GM23338 (cell line): Measurements from ENCODE around the gene GAK. TPM values are rescaled to one million over a fixed set of nuclear protein-coding genes. Genes with fewer than 3 reads are reported as not detected.

Source experiments
- ATAC-seq: fragments of 200-7000 bp; cut with Tn5 transposase; 3 replicates; pipeline ENCODE4 v1.9.1; 2020
- DNase-seq: peaks from one replicate; pipeline ENCODE4 v3.0.0-alpha.2; 2015; ENCODE audit warnings: low spot score
- H2AFZ ChIP-seq: fragments of 200-600 bp; sonication (generic); 2 replicates; pipeline ENCODE4 v1.8.0; 2016; ENCODE audit warnings: antibody characterized with exemption, mild to moderate bottlenecking, moderate library complexity
- H3F3A ChIP-seq: fragments of 200-600 bp; sonication (generic); replicated peaks from 2 replicates; pipeline ENCODE4 v1.8.0; 2017; ENCODE audit warnings: antibody characterized with exemption, mixed run types, low read depth
- H3K27ac ChIP-seq: fragments of 200-600 bp; sonication (generic); 2 replicates; pipeline ENCODE4 v1.6.1; 2016; ENCODE audit warnings: low read depth
- H3K27me3 ChIP-seq: fragments of 200-600 bp; sonication (generic); 2 replicates; pipeline ENCODE4 v1.8.0; 2016; ENCODE audit warnings: mild to moderate bottlenecking, mixed run types, moderate library complexity; ENCODE audit not compliant: insufficient read depth
- H3K36me3 ChIP-seq: fragments of 200-600 bp; sonication (generic); 2 replicates; pipeline ENCODE4 v1.8.0; 2016; ENCODE audit warnings: mild to moderate bottlenecking; ENCODE audit not compliant: insufficient read depth
- H3K4me1 ChIP-seq: fragments of 200-600 bp; sonication (generic); 2 replicates; pipeline ENCODE4 v1.8.0; 2016; ENCODE audit warnings: mild to moderate bottlenecking, moderate library complexity; ENCODE audit not compliant: insufficient read depth
- H3K4me2 ChIP-seq: fragments of 200-600 bp; sonication (generic); 2 replicates; pipeline ENCODE4 v1.7.1; 2017; ENCODE audit warnings: mixed run types
- H3K4me3 ChIP-seq: fragments of 200-600 bp; sonication (generic); 2 replicates; pipeline ENCODE4 v1.6.1; 2016; ENCODE audit warnings: mixed run types
- H3K79me2 ChIP-seq: fragments of 200-600 bp; sonication (generic); replicated peaks from 2 replicates; pipeline ENCODE4 v1.8.0; 2017; ENCODE audit warnings: mild to moderate bottlenecking; ENCODE audit not compliant: insufficient read depth
- H3K9me2 ChIP-seq: fragments of 200-600 bp; sonication (generic); 2 replicates; pipeline ENCODE4 v1.8.0; 2017; ENCODE audit not compliant: insufficient read depth
- H4K20me1 ChIP-seq: fragments of 200-600 bp; sonication (generic); replicated peaks from 2 replicates; pipeline ENCODE4 v1.8.0; 2017; ENCODE audit warnings: mild to moderate bottlenecking; ENCODE audit not compliant: insufficient read depth
- H3K27ac Mint-ChIP-seq: 2 replicates; pipeline ENCODE4 v1.8.0; 2020; ENCODE audit warnings: inconsistent platforms, mild to moderate bottlenecking, moderate library complexity, mixed read lengths
- H3K27me3 Mint-ChIP-seq: 3 replicates; pipeline ENCODE4 v1.8.0; 2022; ENCODE audit warnings: low read depth, mild to moderate bottlenecking, moderate library complexity, mixed read lengths, inconsistent platforms; ENCODE audit not compliant: insufficient read depth, poor library complexity
- H3K36me3 Mint-ChIP-seq: 3 replicates; pipeline ENCODE4 v1.8.0; 2021; ENCODE audit warnings: low read depth, mild to moderate bottlenecking, inconsistent platforms, moderate library complexity, mixed read lengths
- H3K4me1 Mint-ChIP-seq: 3 replicates; pipeline ENCODE4 v1.8.0; 2020; ENCODE audit warnings: mild to moderate bottlenecking, inconsistent platforms, mixed read lengths
- H3K4me3 Mint-ChIP-seq: 3 replicates; pipeline ENCODE4 v1.8.0; 2021; ENCODE audit warnings: moderate library complexity, mild to moderate bottlenecking, inconsistent platforms, mixed read lengths
- H3K9me3 Mint-ChIP-seq: 3 replicates; pipeline ENCODE4 v1.8.0; 2020; ENCODE audit warnings: moderate library complexity, mild to moderate bottlenecking, inconsistent platforms, mixed read lengths
- CREB1 ChIP-seq: fragments of 250-450 bp; sonication (Bioruptor Pico); IDR thresholded peaks from 2 replicates; pipeline ENCODE4 v1.5.0; 2020; ENCODE audit warnings: low read depth, mild to moderate bottlenecking, moderate library complexity
- ETS1 ChIP-seq: IDR thresholded peaks from 2 replicates; pipeline ENCODE4 v1.6.1; 2016; ENCODE audit warnings: antibody characterized with exemption
- EZH2 ChIP-seq: fragments of 200-600 bp; sonication (generic); IDR thresholded peaks from one replicate; pipeline ENCODE4 v1.8.0; 2017; ENCODE audit warnings: antibody characterized with exemption, mild to moderate bottlenecking, low read depth; ENCODE audit not compliant: unreplicated experiment
- EZH2phosphoT487 ChIP-seq: fragments of 200-600 bp; sonication (generic); IDR thresholded peaks from one replicate; pipeline ENCODE4 v1.8.1; 2018; ENCODE audit warnings: antibody characterized with exemption; ENCODE audit not compliant: unreplicated experiment
- JUNB ChIP-seq: IDR thresholded peaks from one replicate; pipeline ENCODE4 v1.6.1; 2016; ENCODE audit warnings: antibody characterized with exemption; ENCODE audit not compliant: unreplicated experiment
- NANOG ChIP-seq: IDR thresholded peaks from 2 replicates; pipeline ENCODE4 v1.6.1; 2016; ENCODE audit warnings: antibody characterized with exemption, borderline replicate concordance
- POLR2AphosphoS5 ChIP-seq: IDR thresholded peaks from 2 replicates; pipeline ENCODE4 v1.6.1; 2016; ENCODE audit warnings: antibody characterized with exemption, low read depth
- STAT1 ChIP-seq: IDR thresholded peaks from one replicate; pipeline ENCODE4 v1.6.1; 2016; ENCODE audit warnings: antibody characterized with exemption; ENCODE audit not compliant: unreplicated experiment
- ZNF114 ChIP-seq: fragments of 250-450 bp; sonication (Bioruptor Pico); IDR thresholded peaks from 2 replicates; pipeline ENCODE4 v1.5.0; 2020; ENCODE audit warnings: mild to moderate bottlenecking, moderate library complexity
- ZNF331 ChIP-seq: fragments of 250-450 bp; sonication (Bioruptor Pico); IDR thresholded peaks from 2 replicates; pipeline ENCODE4 v1.5.0; 2020; ENCODE audit warnings: low read depth, mild to moderate bottlenecking, moderate library complexity
- ZNF462 ChIP-seq: fragments of 250-450 bp; sonication (Bioruptor Pico); IDR thresholded peaks from 2 replicates; pipeline ENCODE4 v1.5.0; 2020; ENCODE audit warnings: mild to moderate bottlenecking, moderate library complexity
- polyA plus RNA-seq: library from polyadenylated mRNA; unstranded; fragments of >200 nt; fragmentation: Nextera tagmentation; extraction: Ambion mirVana; gene quantifications from 2 replicates; pipeline ENCODE4 v1.2.1, GENCODE V29; 2016
- total RNA-seq: library from RNA; depleted of rRNA; stranded (reverse); fragments of >200 nt; shearing (Covaris generic); gene quantifications from 2 replicates; pipeline ENCODE4 v1.2.3, GENCODE V29; 2014
- TF ChIP-seq, protein P1 (sequence below): IDR thresholded peaks from one replicate; pipeline ENCODE4 v1.6.1; 2018; ENCODE audit warnings: antibody characterized with exemption; ENCODE audit not compliant: unreplicated experiment
- TF ChIP-seq, protein P2 (sequence below), 2 experiments: fragments of 200-600 bp in 1 of 2; sonication (generic) in 1 of 2; conservative IDR thresholded peaks; 2 replicates each; pipeline versions ENCODE4 v1.5.1 to v1.6.1; 2016 to 2017; ENCODE audit warnings: antibody characterized with exemption in 2 of 2, low read depth in 2 of 2, mild to moderate bottlenecking in 2 of 2, moderate library complexity in 1 of 2

Gene GAK
- total and polyA plus RNA-seq, 2 experiments from 2014 or later = 48.5 to 124 TPM

GRCh38 chr4:892780-893179, 39.3 kb downstream of the GAK start:
- peaks cover 13% of the 10 kb centered on the region for H3K27me3 Mint-ChIP-seq

More at GRCh38 chr4:892780-893179, 39.3 kb downstream of the GAK start:
- Mint-ChIP-seq H3K27ac (no peak overlapping the region), H3K4me3 (no peak overlapping the region), H3K4me1 (no peaks in the 10 kb centered on the region), H3K36me3 (peaks cover 3% of the 10 kb centered on the region), H3K9me3 (no peaks in the 10 kb centered on the region; the same call in 2 of the 3 replicates)
- Histone ChIP-seq H3K4me2 (no peak overlapping the region), H3K36me3 (no peaks in the 10 kb centered on the region), H4K20me1 (no peaks in the 10 kb centered on the region; the same call in 1 of the 2 replicates), H3K27ac (no peak overlapping the region), H3K9me2 (no peaks in the 10 kb centered on the region; the same call in 1 of the 2 replicates), H3K4me3 (no peak overlapping the region), H3K27me3 (no peaks in the 10 kb centered on the region), H2AFZ (no peak overlapping the region), H3K79me2 (no peaks in the 10 kb centered on the region), H3F3A (0 out of 2 replicates have a peak, but pooled peaks cover 7% of the 10 kb centered on the region), H3K4me1 (no peaks in the 10 kb centered on the region)
- TF ChIP-seq ZNF114 (CRISPR knock-in tag) (no peak), POLR2AphosphoS5 (no peak), STAT1 (no peak), ZNF462 (CRISPR knock-in tag) (no peak), EZH2phosphoT487 (no peak), ZNF331 (CRISPR knock-in tag) (no peak), EZH2 (no peak), JUNB (no peak), CREB1 (CRISPR knock-in tag) (no peak), ETS1 (no peak), NANOG (no peak)
- TF ChIP-seq, protein P1, sequence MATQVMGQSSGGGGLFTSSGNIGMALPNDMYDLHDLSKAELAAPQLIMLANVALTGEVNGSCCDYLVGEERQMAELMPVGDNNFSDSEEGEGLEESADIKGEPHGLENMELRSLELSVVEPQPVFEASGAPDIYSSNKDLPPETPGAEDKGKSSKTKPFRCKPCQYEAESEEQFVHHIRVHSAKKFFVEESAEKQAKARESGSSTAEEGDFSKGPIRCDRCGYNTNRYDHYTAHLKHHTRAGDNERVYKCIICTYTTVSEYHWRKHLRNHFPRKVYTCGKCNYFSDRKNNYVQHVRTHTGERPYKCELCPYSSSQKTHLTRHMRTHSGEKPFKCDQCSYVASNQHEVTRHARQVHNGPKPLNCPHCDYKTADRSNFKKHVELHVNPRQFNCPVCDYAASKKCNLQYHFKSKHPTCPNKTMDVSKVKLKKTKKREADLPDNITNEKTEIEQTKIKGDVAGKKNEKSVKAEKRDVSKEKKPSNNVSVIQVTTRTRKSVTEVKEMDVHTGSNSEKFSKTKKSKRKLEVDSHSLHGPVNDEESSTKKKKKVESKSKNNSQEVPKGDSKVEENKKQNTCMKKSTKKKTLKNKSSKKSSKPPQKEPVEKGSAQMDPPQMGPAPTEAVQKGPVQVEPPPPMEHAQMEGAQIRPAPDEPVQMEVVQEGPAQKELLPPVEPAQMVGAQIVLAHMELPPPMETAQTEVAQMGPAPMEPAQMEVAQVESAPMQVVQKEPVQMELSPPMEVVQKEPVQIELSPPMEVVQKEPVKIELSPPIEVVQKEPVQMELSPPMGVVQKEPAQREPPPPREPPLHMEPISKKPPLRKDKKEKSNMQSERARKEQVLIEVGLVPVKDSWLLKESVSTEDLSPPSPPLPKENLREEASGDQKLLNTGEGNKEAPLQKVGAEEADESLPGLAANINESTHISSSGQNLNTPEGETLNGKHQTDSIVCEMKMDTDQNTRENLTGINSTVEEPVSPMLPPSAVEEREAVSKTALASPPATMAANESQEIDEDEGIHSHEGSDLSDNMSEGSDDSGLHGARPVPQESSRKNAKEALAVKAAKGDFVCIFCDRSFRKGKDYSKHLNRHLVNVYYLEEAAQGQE = no peak
- TF ChIP-seq, protein P2, sequence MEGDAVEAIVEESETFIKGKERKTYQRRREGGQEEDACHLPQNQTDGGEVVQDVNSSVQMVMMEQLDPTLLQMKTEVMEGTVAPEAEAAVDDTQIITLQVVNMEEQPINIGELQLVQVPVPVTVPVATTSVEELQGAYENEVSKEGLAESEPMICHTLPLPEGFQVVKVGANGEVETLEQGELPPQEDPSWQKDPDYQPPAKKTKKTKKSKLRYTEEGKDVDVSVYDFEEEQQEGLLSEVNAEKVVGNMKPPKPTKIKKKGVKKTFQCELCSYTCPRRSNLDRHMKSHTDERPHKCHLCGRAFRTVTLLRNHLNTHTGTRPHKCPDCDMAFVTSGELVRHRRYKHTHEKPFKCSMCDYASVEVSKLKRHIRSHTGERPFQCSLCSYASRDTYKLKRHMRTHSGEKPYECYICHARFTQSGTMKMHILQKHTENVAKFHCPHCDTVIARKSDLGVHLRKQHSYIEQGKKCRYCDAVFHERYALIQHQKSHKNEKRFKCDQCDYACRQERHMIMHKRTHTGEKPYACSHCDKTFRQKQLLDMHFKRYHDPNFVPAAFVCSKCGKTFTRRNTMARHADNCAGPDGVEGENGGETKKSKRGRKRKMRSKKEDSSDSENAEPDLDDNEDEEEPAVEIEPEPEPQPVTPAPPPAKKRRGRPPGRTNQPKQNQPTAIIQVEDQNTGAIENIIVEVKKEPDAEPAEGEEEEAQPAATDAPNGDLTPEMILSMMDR (conservative IDR thresholded peaks at IDR 0.05; ENCODE audit: low read depth in 2 of 2) = no peak
- DNase-seq = no peak
- no peak for ATAC-seq
